NCI-H2196 (cell line): ENCODE results near the gene RIC3.
A peak's percentile ranks its signal among the peaks of the same experiment; 100 is the strongest.

Source experiments
- DNase-seq: peaks from one replicate; lab custom pipeline; 2025; ENCODE audit not compliant: unreplicated experiment; lab: John Stamatoyannopoulos, UW

Gene RIC3

DNA sequence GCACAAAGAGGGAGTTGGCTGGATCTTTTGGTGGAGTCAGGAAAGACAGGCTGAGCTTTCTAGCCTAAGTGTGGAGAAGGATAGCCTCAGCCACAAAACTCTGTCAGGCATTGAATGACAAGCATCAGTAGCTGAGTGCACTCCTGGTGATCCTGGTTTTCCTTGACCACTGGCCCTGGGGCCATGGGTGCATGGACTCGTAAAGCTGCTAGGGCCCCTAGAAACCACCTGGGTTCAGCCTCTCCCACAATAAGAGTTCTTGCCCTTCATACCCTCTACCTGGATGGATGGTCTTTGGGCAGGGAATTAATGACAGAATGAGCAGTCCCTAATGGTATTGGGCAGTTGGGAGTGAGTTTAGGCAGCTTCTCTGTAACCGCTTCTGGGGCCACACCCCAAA lies 64.9 kb downstream of the RIC3 start:
- no peak for DNase-seq

DNA sequence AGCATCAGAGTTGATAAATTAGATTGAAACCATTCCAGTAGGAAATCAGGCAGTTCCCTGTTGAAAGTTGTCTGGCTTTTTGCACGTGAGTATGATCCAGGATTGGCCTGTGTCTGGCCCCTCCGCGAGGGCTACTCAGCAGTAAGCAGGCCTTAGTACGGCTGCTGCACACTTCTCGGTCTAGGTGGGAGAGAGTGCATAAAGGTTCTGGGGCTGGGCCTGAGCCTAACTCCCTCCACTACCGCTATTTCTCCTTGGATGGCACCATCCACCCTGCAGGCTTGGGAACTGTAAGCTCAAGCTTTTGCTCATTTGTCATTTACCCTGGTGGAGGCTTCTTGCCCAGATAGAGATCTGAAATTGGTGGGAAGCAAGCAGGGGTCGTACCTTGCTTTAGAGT lies 65.9 kb downstream of the RIC3 start:
- DNase-seq: no peak

DNA sequence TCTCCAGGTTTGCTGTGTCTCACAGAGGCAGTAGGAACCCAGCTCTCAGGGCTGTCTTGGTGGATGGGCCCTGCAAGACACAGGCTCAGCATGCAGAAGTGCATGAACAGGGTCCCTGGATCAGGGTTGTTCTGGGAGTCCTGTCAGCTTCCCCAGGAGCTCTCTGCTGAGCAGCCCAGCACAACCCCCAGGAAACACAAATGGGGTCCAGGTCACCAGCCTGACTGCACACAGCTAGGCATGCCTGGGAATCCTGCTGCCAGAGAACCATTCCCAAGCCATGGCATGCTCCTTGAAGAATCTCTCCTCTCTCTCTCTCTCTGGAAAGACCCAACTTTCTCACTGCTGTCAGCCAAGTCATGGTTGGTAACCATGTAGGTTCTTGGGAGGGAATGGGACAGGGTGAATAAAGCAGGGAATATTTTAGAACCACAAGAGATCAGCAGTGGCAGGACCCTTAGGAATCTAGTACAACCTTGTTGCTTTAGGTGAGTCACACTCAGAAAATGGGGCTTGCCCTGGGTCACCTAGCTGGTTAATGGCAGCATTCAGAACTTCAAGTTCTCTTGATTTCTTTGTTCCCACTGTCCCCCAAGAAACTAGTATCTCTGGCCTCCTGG lies 66.4 kb downstream of the RIC3 start:
- DNase-seq: no peak

DNA sequence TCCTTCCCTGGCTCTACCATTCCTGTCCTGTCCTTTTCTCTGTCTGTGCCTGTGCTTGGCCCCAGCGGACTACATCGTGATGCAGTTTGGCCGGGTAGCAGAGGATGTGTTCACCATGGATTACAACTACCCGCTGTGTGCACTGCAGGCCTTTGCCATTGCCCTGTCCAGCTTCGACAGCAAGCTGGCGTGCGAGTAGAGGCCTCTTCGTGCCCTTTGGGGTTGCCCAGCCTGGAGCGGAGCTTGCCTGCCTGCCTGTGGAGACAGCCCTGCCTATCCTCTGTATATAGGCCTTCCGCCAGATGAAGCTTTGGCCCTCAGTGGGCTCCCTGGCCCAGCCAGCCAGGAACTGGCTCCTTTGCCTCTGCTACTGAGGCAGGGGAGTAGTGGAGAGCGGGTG lies 67.4 kb downstream of the RIC3 start:
- DNase-seq: no peak

DNA sequence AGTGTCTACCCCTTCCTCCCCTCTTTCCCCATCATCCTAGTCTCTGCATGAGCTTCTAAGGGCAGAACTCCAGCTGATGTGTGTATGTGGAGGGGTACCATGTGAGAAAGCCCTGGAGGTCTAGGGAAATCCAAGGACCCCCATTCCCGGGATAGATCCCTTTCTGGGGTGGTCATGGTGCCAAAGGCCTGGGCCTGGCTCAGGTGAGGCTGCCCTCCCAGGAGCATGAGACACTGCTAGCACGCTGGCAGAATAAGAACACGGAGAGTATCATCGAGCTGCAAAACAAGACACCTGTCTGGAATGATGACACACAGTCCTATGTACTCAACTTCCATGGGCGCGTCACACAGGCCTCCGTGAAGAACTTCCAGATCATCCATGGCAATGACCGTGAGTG lies 68.2 kb downstream of the RIC3 start:
- DNase-seq: no peak

DNA sequence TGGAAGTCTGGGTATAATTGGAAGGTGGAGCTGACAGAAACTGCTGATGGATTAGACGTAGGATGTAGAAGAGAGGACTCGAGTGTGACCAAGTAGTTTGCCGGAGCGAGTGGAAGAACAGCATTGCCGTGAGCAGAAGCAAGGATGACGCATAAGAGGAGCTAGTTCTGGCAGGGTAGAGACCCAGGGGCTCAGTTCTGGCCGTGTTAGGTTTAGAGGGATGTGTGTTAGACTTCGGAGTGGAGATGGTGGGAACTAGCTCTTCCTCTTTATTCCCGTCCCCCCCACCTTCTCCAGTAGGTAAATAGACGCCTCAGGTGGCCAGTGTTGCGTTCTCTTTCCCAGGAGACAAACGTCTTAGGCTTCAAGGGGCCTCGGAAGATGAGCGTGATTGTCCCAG lies 68.7 kb downstream of the RIC3 start:
- DNase-seq: no peak

DNA sequence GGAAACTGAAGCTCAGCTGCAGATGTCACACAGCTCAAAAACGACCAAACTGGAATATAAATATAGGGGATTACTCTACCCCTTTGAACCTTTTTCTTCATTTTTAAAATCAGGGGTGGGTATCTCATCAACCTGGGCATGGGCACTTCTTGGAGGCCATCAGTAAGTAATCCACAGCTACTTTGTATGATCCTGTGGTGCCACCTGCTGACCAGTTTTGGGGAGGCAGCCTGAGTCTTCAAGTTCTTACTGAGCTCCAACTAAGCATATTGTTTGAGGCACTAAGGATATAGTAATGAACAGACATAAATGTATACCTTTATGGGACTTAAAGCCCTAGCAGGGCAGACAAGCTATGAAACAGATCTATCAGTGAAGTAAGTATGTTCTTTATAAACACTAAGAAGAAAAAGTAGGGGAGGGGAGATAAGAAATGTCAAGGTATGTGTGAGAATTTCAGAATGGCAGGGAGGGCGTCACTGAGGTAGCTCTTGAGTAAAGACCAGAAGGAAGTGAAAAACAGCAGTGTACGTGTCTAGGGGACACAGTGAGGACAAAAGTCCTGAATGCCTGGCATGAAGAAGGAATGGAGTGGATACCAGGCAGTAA lies 69.4 kb downstream of the RIC3 start:
- DNase-seq: peak; percentile 63

DNA sequence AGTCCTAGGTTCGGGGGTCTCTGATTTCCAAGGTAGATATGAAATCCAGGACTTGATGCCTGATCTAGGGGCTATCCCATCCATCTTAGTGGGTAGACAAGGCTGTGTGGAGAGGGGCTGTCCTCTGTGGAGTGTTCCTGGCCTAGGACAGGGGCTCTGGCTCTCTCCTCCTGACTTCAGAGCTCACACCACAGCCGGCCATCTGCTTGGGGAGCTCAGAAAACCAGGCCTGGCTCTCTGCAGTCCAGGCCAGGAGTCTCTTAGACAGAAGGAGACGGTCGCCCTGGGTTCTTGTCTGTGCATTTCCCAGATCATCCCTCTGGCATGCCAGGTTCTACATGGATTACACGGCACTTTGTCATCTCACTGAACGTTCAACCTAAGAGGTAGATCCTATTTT lies 69.9 kb downstream of the RIC3 start:
- DNase-seq: no peak

DNA sequence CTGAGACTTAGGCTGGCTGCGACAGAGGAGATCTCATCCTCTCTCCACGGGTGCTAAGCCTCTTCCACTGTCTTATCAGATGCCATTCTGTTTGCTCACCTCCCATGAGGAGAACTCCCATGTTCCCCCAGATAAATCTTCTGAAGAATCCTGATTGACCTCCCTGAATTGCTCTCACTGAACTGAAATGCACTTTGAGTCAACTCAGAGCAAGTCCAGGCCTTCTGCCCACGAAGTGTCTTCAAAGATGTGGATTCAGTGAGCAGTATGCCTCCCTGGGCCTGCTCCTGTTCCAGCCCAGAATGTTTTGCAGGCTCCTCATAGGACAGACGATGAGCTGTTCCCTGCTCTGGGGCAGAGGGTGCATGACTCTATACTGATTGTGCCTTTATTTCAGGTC lies 70.5 kb downstream of the RIC3 start:
- no peak for DNase-seq

DNA sequence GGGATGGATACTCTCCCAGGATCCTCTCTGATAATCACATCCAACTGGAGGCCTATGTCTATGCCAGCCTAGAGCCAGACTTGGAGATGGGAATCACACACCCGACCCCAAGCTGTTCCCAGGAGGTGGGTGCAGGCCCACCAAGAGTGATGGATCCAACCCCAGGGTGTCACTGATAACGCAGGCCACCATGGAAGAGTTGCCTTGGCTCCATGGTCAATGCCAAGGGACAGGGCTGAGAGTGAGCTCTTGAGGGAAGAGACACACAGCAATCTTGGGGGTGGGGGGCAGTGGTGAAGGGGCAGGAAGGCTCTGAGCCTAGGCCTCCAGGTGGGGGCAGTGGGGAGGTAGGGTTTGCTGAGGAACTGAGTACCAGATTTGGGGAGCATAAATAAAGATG lies 70.9 kb downstream of the RIC3 start:
- DNase-seq: no peak

DNA sequence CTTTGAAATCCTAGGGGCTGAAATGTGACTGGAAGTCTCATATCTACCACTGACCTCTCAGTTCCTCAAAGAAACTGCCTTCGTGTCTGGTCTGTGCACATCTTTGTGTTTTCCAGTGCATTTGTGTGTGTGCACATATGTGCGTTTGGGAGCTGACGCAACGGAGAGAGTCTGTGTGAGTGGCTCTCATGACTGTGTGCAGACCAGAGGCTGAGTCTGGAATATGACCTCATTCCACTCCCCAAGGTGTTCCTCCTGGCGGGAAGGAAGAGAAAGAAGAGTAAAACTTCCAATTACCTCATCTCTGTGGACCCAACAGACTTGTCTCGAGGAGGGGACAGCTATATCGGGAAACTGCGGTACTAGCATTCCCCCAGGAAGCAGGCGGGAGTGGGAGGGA lies 71.4 kb downstream of the RIC3 start:
- DNase-seq: no peak

DNA sequence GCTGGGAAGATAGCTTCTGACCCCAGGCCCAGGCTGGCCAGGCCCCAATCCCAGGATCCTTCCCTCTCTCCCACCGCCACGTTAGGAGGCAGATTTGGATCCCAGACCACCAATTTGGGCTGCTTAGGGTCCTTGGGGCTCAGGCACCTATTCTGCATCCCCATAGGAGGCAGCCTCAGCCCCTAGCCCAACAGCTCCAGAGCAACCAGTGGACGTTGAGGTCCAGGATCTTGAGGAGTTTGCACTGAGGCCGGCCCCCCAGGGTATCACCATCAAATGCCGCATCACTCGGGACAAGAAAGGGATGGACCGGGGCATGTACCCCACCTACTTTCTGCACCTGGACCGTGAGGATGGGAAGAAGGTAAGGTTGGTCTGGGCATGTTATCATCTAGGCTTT lies 71.8 kb downstream of the RIC3 start:
- DNase-seq: no peak

DNA sequence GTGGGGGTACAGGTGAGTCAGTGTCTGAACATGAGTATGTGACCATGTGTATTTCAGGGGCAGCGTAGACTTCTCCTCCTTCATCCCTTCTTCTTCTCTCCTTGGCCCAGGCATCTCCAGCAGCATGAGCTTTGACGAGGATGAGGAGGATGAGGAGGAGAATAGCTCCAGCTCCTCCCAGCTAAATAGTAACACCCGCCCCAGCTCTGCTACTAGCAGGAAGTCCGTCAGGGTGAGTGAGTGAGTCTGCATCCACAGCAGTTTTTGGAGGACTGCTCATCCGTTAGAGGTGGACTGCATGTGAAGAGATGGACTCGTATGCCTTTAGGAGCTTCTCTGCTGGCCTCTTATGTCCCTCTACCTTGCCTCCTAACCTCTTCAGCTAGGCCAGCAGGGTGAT lies 72.2 kb downstream of the RIC3 start:
- DNase-seq: no peak

DNA sequence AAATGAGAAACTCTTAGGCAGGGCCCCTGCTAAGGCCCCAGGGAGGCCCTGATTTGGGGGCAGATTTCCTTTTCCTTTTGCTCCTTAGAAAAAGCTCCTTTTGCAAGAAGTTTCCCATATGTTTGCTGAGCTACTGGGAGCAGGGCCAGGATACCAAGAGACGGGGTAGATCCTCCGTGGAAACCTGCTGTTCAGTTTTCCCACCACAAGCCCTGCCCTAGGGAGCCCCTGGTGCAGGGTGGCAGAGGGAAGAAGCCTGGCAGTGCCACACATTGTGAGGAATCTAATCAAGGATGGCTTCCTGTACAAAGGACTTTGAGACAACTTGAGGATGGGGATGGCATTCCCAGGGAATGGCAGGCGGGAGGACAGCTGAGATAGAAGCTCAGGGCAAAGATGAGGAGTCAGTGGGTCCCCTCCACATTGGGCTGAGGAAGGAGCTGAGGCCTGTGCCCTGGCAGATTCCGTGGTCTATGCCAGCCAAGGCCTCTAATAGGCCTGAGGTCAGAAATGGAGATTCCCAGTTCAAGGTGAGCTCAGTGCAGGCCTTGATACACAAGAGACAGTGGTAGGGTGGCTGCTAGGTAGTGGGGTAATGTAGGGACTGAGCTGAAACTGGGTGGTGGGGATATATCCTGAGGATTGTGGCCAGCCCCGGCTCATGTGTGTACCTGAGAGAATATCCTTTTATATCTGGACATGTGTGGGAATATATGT lies 72.9 kb downstream of the RIC3 start:
- DNase-seq: no peak

DNA sequence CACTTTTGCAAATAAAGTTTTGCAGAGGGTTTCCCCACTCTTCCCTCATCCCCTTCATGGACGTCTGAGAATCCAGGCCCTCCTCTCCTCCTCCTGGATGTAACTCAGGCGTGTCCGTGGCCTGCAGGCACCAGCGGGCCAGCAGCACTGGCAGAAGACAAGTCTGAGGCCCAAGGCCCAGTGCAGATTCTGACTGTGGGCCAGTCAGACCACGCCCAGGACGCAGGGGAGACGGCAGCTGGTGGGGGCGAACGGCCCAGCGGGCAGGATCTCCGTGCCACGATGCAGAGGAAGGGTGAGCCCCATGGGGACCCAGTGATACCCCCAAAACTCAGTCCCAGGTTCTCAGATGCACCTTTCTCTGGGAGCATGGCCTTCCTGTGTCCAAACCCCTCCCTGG lies 73.5 kb downstream of the RIC3 start:
- no peak for DNase-seq

DNA sequence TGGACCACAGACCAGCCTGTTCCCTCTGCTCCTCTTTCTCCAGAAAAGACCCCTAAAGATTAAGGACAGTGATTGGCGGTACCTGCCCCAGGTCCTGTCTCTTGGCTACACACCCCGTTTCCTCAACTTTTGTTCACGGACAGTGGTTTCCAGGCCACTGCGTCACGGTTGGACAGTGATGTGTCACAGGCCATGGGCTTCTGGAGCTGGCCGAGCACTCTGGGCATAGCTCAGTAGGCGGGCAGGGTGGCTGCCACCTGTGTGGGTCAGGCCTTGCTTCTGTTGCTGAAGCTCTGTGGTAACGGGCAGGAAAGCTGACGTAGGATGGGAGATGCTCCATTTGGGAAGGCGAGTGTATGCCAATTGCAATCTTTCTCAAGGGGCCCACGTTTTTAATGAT lies 74.2 kb downstream of the RIC3 start:
- no peak for DNase-seq

DNA sequence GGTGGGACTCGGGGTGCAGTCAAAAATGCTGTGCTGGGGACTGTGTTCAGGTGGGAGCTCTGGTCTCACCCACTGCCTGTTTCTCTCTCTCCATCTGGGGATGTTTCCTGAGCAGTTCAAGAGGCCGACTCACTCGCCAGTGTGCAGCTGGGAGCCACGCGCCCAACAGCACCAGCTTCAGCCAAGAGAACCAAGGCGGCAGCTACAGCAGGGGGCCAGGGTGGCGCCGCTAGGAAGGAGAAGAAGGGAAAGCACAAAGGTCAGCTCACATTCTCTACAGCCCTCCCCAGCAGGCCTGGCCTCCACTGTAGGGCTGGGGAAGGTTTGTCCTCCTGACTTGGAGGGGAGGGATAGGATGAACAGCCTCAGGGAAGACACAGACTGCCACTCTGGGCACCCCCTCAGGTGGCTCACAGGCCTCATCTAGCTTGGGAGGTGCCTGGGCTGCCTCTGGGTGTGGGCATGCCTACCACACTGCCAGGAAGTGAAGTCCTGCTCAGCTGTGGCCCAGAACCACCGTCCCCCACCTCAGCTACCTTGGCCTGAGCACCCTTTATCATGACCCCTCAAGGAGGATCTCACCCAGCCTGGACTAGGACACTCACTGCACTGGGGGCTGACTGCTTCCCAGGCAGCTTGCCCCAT lies 74.8 kb downstream of the RIC3 start:
- DNase-seq: no peak

DNA sequence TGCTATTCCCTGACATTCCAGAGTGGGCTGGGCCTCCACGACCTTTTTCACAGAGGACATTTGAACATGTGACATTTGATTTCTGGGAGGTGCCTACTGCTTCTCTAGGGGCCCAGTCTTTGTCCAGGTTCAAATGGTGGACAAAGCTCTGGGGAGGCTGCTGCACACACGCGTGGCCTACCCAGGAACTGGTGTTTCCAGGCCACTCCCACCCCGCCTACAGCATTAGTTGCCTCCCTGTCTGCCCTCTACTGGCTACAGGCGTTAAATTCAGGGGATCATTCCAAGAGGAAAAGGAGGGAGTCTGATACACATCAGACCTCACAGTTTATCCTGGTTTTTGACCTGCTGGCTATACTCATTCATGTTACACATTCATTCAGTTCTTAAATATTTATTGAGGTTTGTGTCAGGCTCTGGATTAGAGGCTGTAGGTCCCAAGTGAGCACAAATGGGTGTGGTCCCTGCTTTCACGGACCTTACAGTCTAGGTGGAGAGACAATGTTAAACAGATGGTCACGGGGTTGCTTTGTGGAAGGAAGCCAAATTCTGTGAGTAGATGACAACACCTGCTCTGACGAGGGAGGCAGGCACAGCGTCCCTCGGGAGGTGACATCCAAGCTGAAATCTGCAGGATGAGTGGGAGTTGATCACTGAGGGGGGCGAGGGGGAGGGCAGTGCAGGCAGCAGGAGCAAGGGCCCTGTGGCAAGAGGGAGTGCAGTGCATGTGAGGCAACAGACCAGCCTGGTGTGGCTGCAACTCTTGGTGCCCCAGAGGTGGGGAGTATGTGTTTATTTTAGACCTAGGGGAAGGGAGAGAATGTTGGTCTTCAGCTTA lies 76.0 kb downstream of the RIC3 start:
- DNase-seq: peak; percentile 48

DNA sequence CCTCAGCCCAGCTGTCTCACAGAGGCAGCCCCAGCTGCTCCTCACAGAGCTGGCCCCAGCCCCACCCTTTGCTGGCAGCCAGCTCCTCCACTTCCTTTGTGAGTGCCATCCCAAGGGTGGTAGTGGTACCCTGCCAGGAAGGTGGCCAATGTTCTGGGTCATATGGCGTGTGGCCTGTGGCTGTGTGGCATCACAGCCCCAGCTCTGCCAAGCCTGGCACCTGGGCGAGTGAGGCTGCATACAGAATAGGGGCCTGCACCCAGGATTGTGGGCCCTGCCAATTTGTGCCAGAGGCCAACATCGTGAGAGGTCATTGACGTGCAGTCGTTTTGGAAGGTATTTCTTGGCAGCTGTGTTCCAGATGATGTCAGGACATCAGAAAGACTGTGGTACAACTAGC lies 77.1 kb downstream of the RIC3 start:
- DNase-seq: no peak

DNA sequence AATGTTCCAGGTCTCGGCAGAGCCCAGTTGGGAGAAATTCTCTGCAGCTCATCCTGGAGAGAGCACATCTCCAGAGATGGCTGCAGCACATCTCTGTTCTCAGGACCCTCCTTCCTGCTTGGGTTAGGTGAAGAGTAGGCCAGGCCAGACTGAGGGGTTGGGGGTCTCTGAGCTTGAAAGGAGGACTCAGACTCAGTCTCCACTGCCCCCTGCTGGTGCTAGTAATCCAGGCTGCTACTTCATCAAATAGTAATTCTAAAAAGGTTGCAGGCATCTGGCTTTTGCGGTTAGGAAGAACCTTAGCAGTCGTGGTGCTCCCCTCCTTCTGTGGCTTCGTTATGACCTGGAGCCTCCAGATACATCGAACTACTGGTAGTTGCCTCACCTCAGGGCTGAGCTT lies 78.1 kb downstream of the RIC3 start:
- DNase-seq: peak; percentile 20

DNA sequence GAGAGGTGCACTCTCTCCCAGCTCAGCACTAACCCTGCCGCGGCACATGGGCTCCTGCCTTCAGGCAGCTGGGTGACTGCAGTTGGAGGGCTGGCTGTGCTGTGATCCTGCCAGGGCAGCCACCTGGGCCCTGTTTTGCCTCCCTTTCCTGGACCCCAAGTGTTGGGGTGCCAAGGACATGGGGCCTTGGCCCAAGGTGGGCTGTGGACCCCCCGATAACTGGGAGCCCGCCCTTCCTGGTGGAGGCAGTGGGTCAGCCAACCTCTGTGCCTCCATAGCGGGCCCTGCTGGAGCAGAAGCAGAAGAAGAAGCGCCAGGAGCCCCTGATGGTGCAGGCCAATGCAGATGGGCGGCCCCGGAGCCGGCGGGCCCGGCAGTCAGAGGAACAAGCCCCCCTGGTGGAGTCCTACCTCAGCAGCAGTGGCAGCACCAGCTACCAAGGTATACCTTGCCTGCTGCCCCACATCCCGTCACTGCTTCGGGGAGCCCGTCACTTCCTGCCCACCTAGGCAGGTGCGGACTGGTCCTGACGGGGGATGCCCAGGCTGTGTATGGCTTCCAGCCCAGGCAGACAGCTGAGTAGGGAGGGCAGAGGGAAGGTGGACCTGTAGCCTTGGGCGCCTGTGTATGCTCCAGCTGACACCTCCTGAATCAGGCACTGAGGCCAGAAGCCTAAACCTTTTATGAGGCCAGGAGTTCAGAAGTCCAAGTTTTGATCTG lies 78.9 kb downstream of the RIC3 start:
- DNase-seq: no peak
